ENCODE measurements around the gene MLPH.

Gene MLPH

GRCh38 chr2:237486819-237487448 lies at the start of gene MLPH:
MLPH (plus strand) TSS chr2:237487251; CDS start chr2:237493427, 6,176 bp downstream.
- DNase-seq = no peak

- no peak for DNase-seq
These were observed 49.5 kb upstream of the MLPH start for GRCh38 chr2:237437566-237437965.

GRCh38 chr2:237438080-237438940 lies 48.7 kb upstream of the MLPH start:
- DNase-seq = no peak

GRCh38 chr2:237440819-237441281 lies 46.2 kb upstream of the MLPH start:
- DNase-seq = no peak

- DNase-seq = peak; percentile 20 to 24
These were observed 45.3 kb upstream of the MLPH start for GRCh38 chr2:237441605-237442274.

GRCh38 chr2:237444071-237444470 lies 43.0 kb upstream of the MLPH start:
- no peak for DNase-seq

GRCh38 chr2:237445611-237446337 lies 41.3 kb upstream of the MLPH start:
- no peak for DNase-seq

GRCh38 chr2:237446338-237446665 lies 40.7 kb upstream of the MLPH start:
- no peak for DNase-seq

GRCh38 chr2:237447496-237447895 lies 39.6 kb upstream of the MLPH start:
- no peak for DNase-seq

GRCh38 chr2:237448171-237448570 lies 38.9 kb upstream of the MLPH start:
- no peak for DNase-seq

GRCh38 chr2:237448626-237449025 lies 38.4 kb upstream of the MLPH start:
- no peak for DNase-seq

GRCh38 chr2:237449193-237449881 lies 37.7 kb upstream of the MLPH start:
- no peak for DNase-seq

- DNase-seq = no peak
These were observed 36.9 kb upstream of the MLPH start for GRCh38 chr2:237450108-237450507.

- no peak for DNase-seq
These were observed 36.5 kb upstream of the MLPH start for GRCh38 chr2:237450583-237450982.

GRCh38 chr2:237451643-237452469 lies 35.2 kb upstream of the MLPH start:
- DNase-seq = no peak

- no peak for DNase-seq
These were observed 34.2 kb upstream of the MLPH start for GRCh38 chr2:237452861-237453260.

GRCh38 chr2:237453671-237454070 lies 33.4 kb upstream of the MLPH start:
- DNase-seq = no peak

GRCh38 chr2:237455764-237456163 lies 31.3 kb upstream of the MLPH start:
- DNase-seq = no peak

GRCh38 chr2:237456200-237456843 lies 30.7 kb upstream of the MLPH start:
- DNase-seq = no peak

- no peak for DNase-seq
These were observed 29.6 kb upstream of the MLPH start for GRCh38 chr2:237457388-237457941.

- DNase-seq = no peak
These were observed 28.5 kb upstream of the MLPH start for GRCh38 chr2:237458519-237458918.
